Measurements from ENCODE around the gene GRPEL2.

GRCh38 chr5:149381261-149381985 lies 36.1 kb downstream of the GRPEL2 start:
- no peak for TF ChIP-seq POLR2AphosphoS5 (IDR thresholded peaks at IDR 0.05; ENCODE audit: low read depth, low read length)
- no peak for TF ChIP-seq POLR2A (IDR thresholded peaks at IDR 0.05; ENCODE audit: low read depth, low read length)
- no peak for TF ChIP-seq TAF1 (IDR thresholded peaks at IDR 0.05; ENCODE audit: borderline replicate concordance, low read depth, low read length)

All from GM12892 (cell line).